ENCODE results near the gene LEPROT. TPM values are rescaled to one million over a fixed set of nuclear protein-coding genes. Genes with fewer than 3 reads are reported as not detected.

Gene LEPROT
- polyA plus RNA-seq, 1 donor from 2014 or later: 39.2 TPM

GRCh38 chr1:65440322-65440900 lies 19.9 kb downstream of the LEPROT start:
- no peaks in the 10 kb centered on the region for H3K27me3 ChIP-seq (ENCODE audit: insufficient read depth, low read depth, low read length)
- H3K9me2 ChIP-seq (ENCODE audit: insufficient read depth, low read length): no peaks in the 10 kb centered on the region
- no peak for TF ChIP-seq TAF1 (IDR thresholded peaks at IDR 0.05; ENCODE audit: low read depth)
- no peak for TF ChIP-seq POLR2AphosphoS5 (IDR thresholded peaks at IDR 0.05)
- no peak for TF ChIP-seq SMC3 (conservative IDR thresholded peaks at IDR 0.05; ENCODE audit: poor library complexity)
- TF ChIP-seq EP300 (conservative IDR thresholded peaks at IDR 0.05; ENCODE audit: poor library complexity, severe bottlenecking): no peak
- no peak for TF ChIP-seq REST (IDR thresholded peaks at IDR 0.05; ENCODE audit: borderline replicate concordance)
- no peak for TF ChIP-seq EZH2 (IDR thresholded peaks at IDR 0.05; ENCODE audit: borderline replicate concordance, insufficient read depth, low read length, poor library complexity, severe bottlenecking)
- no peak for TF ChIP-seq RAD21 (conservative IDR thresholded peaks at IDR 0.05)
- TF ChIP-seq MXI1 (conservative IDR thresholded peaks at IDR 0.05; ENCODE audit: poor library complexity, severe bottlenecking): no peak
- no peak overlapping the region for H3K9ac ChIP-seq (ENCODE audit: low read length)
- no peaks in the 10 kb centered on the region for H4K20me1 ChIP-seq (ENCODE audit: insufficient read depth)
- no peak overlapping the region for H3K27ac ChIP-seq (ENCODE audit: low read length)
- H3K4me3 ChIP-seq (ENCODE audit: low read length): no peak overlapping the region
- no peak overlapping the region for H2AFZ ChIP-seq (ENCODE audit: low read depth, low read length)
- H3K4me2 ChIP-seq (ENCODE audit: low read length): no peak overlapping the region
- no peaks in the 10 kb centered on the region for H3F3A ChIP-seq (ENCODE audit: insufficient read depth, low read length, poor library complexity, severe bottlenecking)
- no peaks in the 10 kb centered on the region for H3K9me3 ChIP-seq (ENCODE audit: low read length)
- no peaks in the 10 kb centered on the region for H3K79me2 ChIP-seq (replicated peaks; ENCODE audit: insufficient read depth, low read length)
- no peaks in the 10 kb centered on the region for H3K36me3 ChIP-seq (ENCODE audit: insufficient read depth, low read length)

- Histone ChIP-seq H3K27me3 (ENCODE audit: insufficient read depth, low read depth, low read length) (no peaks in the 10 kb centered on the region), H3K27ac (ENCODE audit: low read length) (no peak overlapping the region), H3K9ac (ENCODE audit: low read length) (no peak overlapping the region), H3K9me3 (ENCODE audit: low read length) (no peaks in the 10 kb centered on the region), H4K20me1 (ENCODE audit: insufficient read depth) (no peaks in the 10 kb centered on the region), H3K4me2 (ENCODE audit: low read length) (no peak overlapping the region), H3K4me3 (ENCODE audit: low read length) (no peak overlapping the region), H3K36me3 (ENCODE audit: insufficient read depth, low read length) (no peaks in the 10 kb centered on the region), H2AFZ (ENCODE audit: low read depth, low read length) (no peak overlapping the region), H3K9me2 (ENCODE audit: insufficient read depth, low read length) (no peaks in the 10 kb centered on the region), H3F3A (ENCODE audit: insufficient read depth, low read length, poor library complexity, severe bottlenecking) (no peaks in the 10 kb centered on the region), H3K79me2 (replicated peaks; ENCODE audit: insufficient read depth, low read length) (no peaks in the 10 kb centered on the region)
- no peak for TF ChIP-seq SMC3 (conservative IDR thresholded peaks at IDR 0.05; ENCODE audit: poor library complexity)
Measured at GRCh38 chr1:65440915-65441314, 20.4 kb downstream of the LEPROT start.

- no peak overlapping the region for H3K27ac ChIP-seq (ENCODE audit: low read length)
- no peak overlapping the region for H3K4me3 ChIP-seq (ENCODE audit: low read length)
- H3K4me2 ChIP-seq (ENCODE audit: low read length): no peak overlapping the region
- no peaks in the 10 kb centered on the region for H4K20me1 ChIP-seq (ENCODE audit: insufficient read depth)
- H3K9ac ChIP-seq (ENCODE audit: low read length): no peak overlapping the region
- H3K36me3 ChIP-seq (ENCODE audit: insufficient read depth, low read length): no peaks in the 10 kb centered on the region
- H3F3A ChIP-seq (ENCODE audit: insufficient read depth, low read length, poor library complexity, severe bottlenecking): no peaks in the 10 kb centered on the region
- H2AFZ ChIP-seq (ENCODE audit: low read depth, low read length): no peak overlapping the region
- H3K27me3 ChIP-seq (ENCODE audit: insufficient read depth, low read depth, low read length): no peaks in the 10 kb centered on the region
- H3K9me2 ChIP-seq (ENCODE audit: insufficient read depth, low read length): no peaks in the 10 kb centered on the region
- no peaks in the 10 kb centered on the region for H3K79me2 ChIP-seq (replicated peaks; ENCODE audit: insufficient read depth, low read length)
- no peak for TF ChIP-seq SMC3 (conservative IDR thresholded peaks at IDR 0.05; ENCODE audit: poor library complexity)
- no peak for TF ChIP-seq REST (IDR thresholded peaks at IDR 0.05; ENCODE audit: borderline replicate concordance)
- TF ChIP-seq RAD21 (conservative IDR thresholded peaks at IDR 0.05): no peak
- TF ChIP-seq TAF1 (IDR thresholded peaks at IDR 0.05; ENCODE audit: low read depth): no peak
- no peak for TF ChIP-seq EP300 (conservative IDR thresholded peaks at IDR 0.05; ENCODE audit: poor library complexity, severe bottlenecking)
- TF ChIP-seq EZH2 (IDR thresholded peaks at IDR 0.05; ENCODE audit: borderline replicate concordance, insufficient read depth, low read length, poor library complexity, severe bottlenecking): no peak
- no peak for TF ChIP-seq POLR2AphosphoS5 (IDR thresholded peaks at IDR 0.05)
- no peak for TF ChIP-seq CTCF (IDR thresholded peaks at IDR 0.05; ENCODE audit: poor library complexity, severe bottlenecking)
- no peak for TF ChIP-seq MXI1 (conservative IDR thresholded peaks at IDR 0.05; ENCODE audit: poor library complexity, severe bottlenecking)
- H3K9me3 ChIP-seq (ENCODE audit: low read length): no peaks in the 10 kb centered on the region
Measured at GRCh38 chr1:65441464-65441863, 21.0 kb downstream of the LEPROT start.

All from neural cell (in vitro differentiated cells).